Effector CD4-positive, alpha-beta T cell (primary cell): ENCODE results near the gene DHRS3.
"Not testable (repeated sequence)": the region's sequence is repeated elsewhere in the genome, so short reads cannot be mapped to it uniquely, and the experiment has no call there.

Source experiments
- DNase-seq: peaks from one replicate; pipeline ENCODE4 v3.0.0-alpha.2; 2020

Gene DHRS3

DNA sequence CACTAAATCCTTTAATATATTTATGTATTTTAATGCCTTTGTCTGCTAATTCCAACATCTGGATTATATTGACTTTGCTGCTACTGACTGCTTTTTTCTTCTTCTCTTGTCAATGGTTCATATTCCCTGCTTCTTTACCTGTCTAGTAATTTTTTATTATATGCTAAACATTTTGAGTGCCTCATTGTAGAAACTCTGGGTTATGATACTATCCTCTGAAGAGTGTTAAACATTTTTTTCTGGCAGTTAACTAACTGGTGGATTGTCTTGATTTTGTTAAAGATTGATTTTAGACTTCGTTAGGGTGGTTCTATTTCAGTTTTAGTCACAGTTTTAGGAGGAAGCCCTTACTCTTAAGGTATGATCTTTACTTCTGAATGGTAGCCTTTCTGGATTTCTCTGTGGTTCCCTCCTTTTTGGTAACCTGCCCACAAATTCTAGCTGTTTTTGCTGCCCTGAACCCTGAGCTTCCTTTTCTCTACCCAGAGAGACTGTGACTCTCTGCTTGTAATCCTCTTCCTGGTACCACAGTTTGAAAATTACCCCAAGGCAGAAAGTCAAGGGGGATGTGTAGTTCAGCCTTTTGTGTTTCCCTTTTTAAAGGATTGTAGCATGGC is 81.9 kb downstream of the DHRS3 start:
- DNase-seq = no peak

DNA sequence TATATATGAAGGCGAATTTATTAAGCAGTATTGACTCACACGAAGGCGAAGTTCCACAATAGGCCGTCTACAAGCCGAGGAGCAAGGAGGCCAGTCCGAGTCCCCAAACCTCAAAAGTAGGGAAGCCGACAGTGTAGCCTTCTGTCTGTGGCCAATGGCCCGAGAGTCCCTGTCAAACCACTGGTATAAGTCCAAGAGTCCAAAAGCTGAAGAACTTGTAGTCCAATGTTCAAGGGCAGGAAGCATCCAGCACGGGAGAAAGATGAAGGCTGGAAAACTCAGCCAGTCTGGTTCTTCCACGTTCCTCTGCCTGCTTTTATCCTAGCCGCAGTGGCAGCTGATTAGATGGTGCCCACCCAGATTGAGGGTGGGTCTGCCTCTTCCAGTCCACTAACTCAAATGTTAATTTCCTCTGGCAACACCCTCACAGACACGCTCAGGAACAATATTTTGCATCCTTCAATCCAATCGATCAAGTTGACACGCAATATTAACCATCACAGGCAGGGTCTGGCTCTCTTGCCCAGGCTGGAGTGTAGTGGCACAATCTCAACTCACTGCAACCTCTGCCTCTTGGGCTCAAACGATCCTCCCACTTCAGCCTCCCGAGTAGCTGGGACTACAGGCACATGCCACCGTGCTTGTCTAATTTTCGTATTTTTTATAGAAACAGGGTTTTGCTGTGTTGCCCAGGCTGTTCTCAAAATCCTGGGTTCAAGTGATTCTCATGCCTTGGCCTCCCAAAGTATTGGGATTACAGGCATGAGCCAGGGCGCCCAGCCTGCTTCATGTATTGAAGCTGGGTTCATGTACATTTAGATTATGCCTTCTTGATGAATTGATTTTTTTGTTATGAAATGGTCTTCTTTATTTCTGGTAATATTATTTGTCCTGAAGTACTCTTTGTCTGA is 85.3 kb downstream of the DHRS3 start:
- no peak for DNase-seq

DNA sequence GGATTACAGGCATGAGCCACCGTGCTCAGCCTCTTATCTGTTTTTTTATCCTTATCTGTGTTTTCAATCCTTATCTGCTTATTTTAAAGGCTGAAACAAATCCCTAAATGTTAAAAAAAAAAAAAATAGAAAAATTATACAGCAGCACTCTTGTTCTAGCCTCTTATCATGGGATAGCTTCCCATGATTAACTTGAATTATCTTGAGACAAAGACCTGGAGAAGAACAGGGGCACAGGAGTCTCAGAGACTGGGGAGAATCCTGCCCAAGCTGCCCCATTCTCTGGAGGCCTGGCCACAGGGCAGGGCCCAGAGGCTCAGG is 86.9 kb downstream of the DHRS3 start:
- DNase-seq = no peak

DNA sequence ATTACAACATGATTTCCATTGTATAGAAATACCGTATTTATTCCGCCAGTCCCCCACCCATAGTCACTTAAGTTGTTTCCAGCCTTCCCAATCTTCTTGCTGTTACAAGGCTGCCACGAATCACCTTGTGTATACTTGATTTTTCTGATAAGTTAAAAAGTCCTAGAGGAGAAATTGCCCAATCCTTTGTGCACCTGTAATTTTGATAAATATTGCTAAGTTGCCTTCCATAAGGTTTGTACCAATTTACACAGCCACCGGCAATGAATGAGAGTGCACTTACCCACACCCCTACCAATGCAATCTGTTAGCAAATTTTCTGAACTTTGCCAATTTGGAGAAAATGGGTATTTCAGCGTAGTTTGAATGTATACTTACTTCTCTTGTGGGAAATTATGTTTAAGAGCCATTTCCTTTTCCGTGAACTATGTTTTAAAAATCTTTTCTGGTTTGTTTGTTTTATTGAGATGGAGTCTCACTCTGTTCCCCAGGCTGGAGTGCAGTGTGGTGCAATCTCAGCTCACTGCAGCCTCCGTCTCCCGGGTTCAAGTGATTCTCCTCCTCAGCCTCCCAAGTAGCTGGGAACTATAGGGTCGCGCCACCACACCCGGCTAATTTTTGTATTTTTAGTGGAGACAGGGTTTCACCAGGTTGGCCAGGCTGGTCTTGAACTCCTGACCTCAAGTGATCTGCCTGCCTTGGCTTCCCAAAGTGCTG is 87.4 kb downstream of the DHRS3 start:
- no peak for DNase-seq

DNA sequence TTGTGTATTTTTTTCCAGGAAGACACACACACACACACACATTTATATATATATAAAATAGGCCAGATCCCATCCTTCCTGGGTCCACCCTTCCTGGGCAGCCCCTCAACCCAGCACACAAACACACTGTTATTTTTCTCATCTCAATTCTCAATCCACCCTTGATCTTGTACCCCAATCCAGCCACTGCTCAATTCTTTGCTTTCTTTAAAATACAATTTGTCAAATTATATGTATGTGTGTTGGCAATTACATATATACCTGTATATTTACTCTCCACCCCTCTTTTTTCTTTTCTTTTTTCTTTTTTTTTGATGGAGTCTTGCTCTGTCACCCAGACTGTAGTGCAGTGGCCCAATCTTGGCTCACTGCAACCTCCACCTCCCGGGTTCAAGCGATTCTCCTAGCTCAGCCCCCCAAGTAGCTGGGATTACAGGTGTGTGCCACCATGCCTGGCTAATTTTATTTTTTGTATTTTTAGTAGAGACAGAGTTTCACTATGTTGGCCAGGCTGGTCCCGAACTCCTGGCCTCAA is 88.3 kb downstream of the DHRS3 start:
- no peak for DNase-seq

DNA sequence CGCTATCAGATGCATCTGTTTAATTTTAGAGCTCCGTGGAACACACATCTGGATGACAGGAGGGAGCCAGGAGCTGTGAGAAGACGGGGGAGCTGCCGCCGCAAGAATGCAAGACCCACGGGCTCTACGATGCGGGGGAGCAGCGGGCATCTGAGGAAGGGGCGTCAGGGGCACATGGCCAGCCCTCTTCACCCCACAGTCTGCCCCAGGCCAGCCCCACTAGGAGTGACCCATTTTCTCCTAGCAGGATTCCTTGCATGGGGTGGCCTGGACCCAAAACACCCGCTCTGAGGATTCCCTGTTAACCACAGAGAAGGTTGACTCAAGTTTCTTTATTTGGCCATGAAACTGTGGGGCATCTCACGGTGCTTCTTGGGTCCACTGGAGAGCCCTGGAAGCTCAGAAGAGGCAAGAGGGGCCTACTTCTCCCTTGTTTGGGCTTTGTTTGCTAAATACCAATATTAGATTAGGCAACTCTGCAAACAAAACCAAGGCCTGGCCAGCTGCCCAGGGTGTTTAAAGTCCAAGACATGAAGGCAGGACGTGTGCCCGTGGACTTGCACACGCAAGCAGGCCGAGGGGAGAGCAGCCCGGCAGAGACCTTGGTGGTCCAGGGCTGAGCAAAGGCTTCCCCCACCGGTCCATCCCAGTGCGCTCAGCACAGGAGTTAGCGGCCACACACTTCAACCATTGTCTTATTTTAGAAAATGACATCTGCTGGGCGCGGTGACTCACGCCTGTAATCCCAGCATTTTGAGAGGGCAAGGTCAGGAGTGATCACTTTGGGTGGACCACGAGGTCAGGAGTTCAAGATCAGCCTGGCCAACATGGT is 89.8 kb downstream of the DHRS3 start:
- DNase-seq = no peak

DNA sequence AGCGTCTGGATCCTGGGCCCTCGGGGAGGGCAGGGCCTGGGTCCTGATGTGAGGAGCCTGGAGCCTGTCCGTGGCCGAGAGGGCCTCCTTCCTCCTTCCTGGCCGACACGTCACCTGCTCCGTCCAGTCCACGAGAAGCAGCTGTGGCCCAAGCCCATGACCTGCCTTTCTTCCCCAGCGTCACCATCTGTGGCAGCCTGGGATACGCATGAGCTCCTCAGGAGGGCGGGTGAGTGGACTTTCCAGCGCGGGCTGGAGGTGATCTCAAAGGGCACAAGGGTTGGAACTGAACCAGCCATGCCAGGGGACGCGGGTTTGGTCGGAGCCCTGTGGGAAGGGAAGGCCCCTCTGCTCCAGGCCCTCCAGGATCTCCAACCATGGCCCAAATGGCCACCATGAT is 90.4 kb downstream of the DHRS3 start:
- no peak for DNase-seq

DNA sequence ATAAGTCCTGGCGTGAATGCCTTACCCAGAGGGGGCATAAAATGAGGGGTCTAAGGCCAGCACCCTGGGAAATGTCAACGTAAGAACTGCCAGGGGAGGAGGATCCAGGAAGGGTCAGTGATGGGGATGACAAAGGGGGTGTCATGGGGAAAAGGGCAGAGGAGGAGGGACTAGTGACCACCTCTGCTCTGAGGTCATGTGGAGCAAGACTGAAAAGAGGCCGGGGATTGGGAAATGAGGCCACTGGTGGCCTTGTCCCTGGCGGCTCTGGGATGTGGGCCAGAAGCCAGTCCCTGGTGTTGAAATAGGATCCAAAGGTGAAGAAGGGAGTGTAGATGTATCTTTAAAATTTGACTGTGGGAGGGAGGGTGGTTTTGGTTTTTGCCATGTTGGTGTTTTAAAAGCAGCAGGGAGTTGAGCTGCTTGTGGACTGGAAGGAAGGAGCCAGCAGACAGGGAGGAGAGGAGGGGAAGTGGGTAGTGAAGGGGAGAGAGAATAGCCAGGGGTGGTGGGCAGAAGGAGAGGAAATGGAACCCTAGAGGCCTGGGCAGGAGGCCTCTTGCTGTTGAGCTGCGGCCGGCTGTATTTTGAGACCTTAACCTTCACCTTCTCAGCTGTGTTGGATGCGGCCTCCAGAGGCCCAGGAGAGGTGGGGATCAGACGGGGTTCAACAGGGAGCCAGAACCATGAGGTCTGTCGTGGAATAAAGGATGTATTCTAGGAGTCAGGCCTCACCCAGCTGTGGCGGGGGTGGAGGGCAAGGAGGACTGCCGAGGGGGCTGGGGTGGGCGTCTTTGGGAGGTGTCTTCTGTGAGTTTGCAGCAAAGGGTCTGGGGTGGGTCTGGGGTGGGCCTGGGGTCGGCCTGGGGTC is 92.5 kb downstream of the DHRS3 start:
- DNase-seq = no peak

DNA sequence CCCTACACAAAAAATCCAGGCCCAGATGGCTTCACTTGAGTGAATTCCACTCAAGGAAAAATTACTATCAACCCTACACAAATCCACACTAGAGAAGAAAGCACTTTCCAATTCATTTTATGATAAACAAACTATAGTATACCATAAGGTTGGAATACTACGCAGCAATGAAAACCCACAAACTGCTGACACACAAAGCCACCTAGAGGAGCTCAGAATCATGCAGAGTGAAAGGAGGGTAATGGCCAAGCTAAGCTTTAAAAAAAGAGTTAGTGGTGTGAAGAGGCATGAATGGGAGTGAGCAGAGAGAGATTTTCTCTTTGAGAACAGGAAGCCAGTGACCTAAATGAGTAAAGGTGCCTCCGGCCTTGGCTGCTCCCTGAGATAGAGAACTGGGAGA is 93.7 kb downstream of the DHRS3 start:
- no peak for DNase-seq

DNA sequence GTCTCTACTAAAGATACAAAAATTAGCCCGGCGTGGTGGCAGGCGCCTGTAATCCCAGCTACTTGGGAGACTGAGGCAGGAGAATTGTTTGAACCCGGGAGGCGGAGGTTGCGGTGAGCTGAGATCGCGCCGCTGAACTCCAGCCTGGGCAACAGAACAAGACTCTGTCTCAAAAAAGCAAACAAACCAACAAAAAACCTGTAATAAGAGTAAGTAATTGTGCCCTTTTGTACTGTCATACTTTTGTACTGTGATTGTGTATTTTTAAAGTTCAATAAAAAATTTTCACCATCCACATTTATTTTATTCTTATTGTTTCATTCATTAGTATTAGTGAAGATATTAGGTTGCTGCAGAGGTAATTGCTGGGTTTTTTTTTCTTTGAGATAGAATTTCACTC is 95.2 kb downstream of the DHRS3 start:
- DNase-seq = not testable (repeated sequence)

DNA sequence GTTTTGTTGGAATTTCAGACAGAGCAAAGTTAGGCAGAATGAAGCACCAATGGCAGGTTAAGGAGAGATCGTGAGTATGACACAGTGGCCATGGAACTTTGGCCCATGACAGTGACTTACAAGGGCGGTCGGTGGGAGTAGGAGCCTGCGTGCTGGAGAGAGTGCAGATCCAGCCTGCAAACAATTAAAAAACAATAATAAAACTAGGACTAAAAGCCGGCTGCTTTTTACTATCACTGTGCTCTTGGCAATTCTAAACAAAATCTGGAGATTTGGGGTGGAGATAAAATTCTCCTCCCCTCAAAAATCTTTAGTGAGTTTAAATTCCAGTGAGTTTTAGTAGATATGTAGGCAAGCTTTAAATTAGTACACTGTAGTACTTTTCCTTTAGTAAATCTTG is 96.9 kb downstream of the DHRS3 start:
- no peak for DNase-seq

DNA sequence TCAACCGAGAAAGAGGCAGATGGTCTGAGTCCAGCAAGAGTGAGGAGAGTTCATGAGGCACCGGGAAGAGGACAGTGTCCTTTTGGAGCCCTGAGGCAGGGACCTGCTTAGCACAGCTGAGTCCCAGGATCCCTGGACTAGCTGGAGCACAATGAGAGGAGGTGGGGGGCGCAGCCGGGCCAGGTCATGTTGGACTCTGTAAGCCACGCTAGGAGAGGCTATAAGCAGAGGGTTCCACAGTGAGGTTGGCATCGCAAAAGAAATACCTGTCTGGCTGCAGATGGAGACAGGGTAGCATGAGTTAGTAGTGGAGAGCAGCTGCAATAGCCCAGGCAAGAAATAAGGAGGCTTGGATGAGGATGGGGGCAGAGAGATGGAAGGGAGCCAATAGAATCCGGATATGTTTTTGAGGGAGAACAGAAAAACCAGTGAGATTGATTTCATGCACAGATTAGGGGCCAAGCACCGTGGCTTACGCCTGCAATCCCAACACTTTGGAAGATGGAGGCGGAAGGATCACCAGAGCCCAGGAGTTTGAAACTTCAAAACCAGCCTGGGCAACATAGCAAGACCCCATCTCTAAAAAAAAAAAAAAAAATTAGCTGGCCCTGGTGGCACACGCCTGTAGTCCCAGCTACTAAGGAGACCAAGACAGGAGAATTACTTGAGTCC is 98.2 kb downstream of the DHRS3 start:
- DNase-seq = no peak

DNA sequence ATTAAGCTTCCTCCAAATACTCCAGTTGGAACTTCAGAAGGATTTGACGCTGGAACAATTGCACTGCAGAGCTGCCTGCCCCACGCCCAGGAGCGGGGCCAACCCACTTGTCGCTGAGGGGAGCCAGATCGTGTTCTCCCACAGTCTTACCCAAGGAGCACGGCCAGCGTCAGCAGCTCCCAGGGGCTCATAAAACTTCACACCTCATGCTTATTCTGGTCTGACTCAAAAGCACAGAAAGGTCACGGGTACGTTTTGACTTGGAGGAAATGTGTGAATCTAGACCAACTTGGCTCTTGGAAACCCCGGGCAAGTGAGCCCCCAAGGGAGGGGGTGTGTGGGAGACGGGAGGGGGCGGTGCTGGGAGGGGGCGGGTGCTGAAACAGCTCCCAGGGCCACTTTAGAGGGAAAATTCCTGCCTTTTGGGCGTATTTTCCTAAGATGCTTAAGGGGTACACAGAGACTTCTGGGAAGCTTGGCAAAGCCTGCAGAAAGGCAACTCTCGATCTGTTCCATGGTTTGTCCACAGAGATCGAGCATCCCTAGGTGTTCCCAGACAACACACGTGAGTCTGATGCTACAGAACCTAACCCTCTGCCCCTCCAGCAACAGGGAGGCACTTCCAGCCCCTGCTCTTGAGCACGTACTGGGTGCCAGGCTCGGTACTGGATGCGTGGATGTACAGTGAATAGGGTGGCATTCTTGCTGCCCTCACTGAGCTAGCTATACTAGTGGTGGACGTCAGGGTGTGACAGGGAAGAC is 98.9 kb downstream of the DHRS3 start:
- DNase-seq = no peak
